ENCODE measurements around the gene ICOS. TPM values are rescaled to one million over a fixed set of nuclear protein-coding genes. Genes with fewer than 3 reads are reported as not detected.
A peak's percentile ranks its signal among the peaks of the same experiment; 100 is the strongest.

Gene ICOS, protein sequence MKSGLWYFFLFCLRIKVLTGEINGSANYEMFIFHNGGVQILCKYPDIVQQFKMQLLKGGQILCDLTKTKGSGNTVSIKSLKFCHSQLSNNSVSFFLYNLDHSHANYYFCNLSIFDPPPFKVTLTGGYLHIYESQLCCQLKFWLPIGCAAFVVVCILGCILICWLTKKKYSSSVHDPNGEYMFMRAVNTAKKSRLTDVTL
- total RNA-seq = 100 to 1,000 TPM; 197 to 211 TPM

DNA sequence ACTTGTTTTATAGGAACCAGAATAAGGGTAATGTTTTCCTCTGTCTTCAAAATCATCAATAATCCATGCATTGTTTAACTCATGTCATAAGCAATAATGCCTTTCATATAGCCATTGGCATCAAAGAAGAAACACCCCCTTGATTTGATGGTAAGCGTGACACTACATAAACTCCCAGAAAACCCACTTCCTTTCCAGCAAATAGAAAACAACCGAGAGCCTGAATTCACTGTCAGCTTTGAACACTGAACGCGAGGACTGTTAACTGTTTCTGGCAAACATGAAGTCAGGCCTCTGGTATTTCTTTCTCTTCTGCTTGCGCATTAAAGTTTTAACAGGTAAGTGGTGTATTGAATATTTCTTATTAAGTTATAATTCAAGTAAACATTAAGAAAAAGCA, at the start of gene ICOS:
Gene ICOS (plus strand): TSS at position 229 of the 400 bp plus-strand sequence. CDS start 52 bp downstream, at position 281.
- peaks cover 61% of the 10 kb centered on the region for H3K36me3 Mint-ChIP-seq (ENCODE audit: low read depth)
- intact Hi-C loops (cut with micrococcal nuclease) = loop anchor here (1.0 to 10.0 kb wide), 3 partner anchors 226 to 1299 kb away; no protein-coding TSS in a partner anchor
- H3K27me3 Mint-ChIP-seq (ENCODE audit: low read depth) = no peaks in the 10 kb centered on the region
- H3K27ac Mint-ChIP-seq = peak within 1 kb of the TSS; percentile 96
- CTCF ChIA-PET = interaction anchor here (1.2 kb wide), 1 partner anchor 68 kb away, joined by 4 read pairs; no protein-coding TSS in a partner anchor
- H3K9me3 Mint-ChIP-seq = no peaks in the 10 kb centered on the region
- peak; percentile 79 for DNase-seq
- H3K4me1 Mint-ChIP-seq (ENCODE audit: low read depth) = peaks cover 55% of the 10 kb centered on the region
- H3K4me3 Mint-ChIP-seq = peak within 1 kb of the TSS; percentile 92

DNA sequence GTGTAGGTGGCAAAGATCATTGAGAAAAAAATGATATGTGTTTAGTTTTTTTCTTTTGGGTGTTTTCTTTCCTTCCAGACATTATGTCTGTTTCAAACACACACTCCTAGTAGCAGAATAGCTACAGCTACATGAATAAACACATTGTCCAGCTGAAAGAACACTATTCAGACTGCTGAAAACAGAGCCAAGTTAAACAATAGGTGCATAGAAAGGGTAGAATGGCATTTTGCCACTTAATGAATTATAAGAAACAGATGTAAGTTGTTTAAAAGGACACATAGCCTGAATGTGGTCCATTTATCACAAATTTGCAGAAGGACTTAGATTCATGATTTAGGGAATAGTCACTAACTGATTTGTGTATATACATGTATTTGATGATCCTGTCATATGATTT, 48.9 kb upstream of the ICOS start:
- H3K27ac Mint-ChIP-seq = no peak overlapping the region
- no peak for DNase-seq
- no peaks in the 10 kb centered on the region for H3K9me3 Mint-ChIP-seq
- no peak overlapping the region for H3K4me3 Mint-ChIP-seq
- peaks cover 54% of the 10 kb centered on the region for H3K4me1 Mint-ChIP-seq (ENCODE audit: low read depth)
- CTCF ChIA-PET = interaction anchor here (1.2 to 2.0 kb wide), 3 partner anchors 10 to 73 kb away, joined by 3 to 10 read pairs (median 7); no protein-coding TSS in a partner anchor
- H3K27me3 Mint-ChIP-seq (ENCODE audit: low read depth) = no peaks in the 10 kb centered on the region
- no peaks in the 10 kb centered on the region for H3K36me3 Mint-ChIP-seq (ENCODE audit: low read depth)
- intact Hi-C loops (cut with micrococcal nuclease) = loop anchor here (2.0 kb wide), 1 partner anchor 35 kb away; no protein-coding TSS in a partner anchor

DNA sequence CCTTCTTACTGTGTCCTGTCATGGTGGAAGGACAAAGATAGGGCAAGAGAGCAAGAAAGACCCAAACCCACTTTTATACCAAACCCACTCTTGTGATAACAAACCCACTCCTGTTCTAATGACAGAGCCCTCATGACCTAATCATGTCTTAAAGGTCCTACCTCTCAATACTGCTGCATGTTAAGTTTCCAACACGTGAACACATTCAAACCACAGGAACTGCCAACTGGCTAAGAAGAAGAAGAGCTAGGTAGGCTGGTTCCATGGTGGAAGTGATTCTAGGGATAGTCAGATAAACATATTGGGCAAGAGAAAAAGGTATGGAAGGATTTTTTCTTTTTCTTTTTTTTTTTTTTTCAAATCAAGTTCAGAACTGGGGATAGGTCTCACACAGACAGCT, 47.0 kb upstream of the ICOS start:
- DNase-seq = no peak
- H3K27me3 Mint-ChIP-seq (ENCODE audit: low read depth) = no peaks in the 10 kb centered on the region
- intact Hi-C loops (cut with micrococcal nuclease) = no loop called here
- H3K4me3 Mint-ChIP-seq = no peak overlapping the region
- H3K9me3 Mint-ChIP-seq = no peaks in the 10 kb centered on the region
- peaks cover 67% of the 10 kb centered on the region for H3K4me1 Mint-ChIP-seq (ENCODE audit: low read depth)
- CTCF ChIA-PET = interaction anchor here (0.6 to 0.9 kb wide), 4 partner anchors 17 to 111 kb away, joined by 3 to 4 read pairs (median 4); no protein-coding TSS in a partner anchor
- H3K36me3 Mint-ChIP-seq (ENCODE audit: low read depth) = no peaks in the 10 kb centered on the region
- peak overlapping the region; percentile 7 for H3K27ac Mint-ChIP-seq

DNA sequence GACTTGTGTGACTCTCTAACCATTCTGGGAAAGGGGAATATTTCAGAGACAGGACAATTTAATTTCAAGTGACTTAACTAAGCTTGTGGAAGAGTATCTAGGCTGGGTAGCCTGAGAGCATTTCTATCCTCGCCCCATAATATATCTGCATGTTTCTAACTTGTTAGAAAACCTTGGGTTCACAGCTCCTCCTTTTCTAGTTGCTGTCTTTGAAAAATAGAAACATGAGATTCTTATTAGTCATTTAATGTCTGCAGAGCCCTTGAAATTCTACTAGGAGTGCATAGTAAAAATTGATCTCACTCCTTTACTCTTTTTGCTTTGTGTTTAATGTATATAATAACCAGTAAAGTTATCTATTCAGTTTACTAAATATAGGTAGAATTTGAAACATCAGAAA, 46.6 kb upstream of the ICOS start:
- peaks cover 71% of the 10 kb centered on the region for H3K4me1 Mint-ChIP-seq (ENCODE audit: low read depth)
- peak overlapping the region; percentile 7 for H3K27ac Mint-ChIP-seq
- no peak for DNase-seq
- H3K36me3 Mint-ChIP-seq (ENCODE audit: low read depth) = no peaks in the 10 kb centered on the region
- intact Hi-C loops (cut with micrococcal nuclease) = loop anchor here (1.0 to 10.0 kb wide), 4 partner anchors 102 to 875 kb away; partner anchors contain the start of gene NBEAL1
- H3K4me3 Mint-ChIP-seq = no peak overlapping the region
- CTCF ChIA-PET = interaction anchor here (0.7 to 0.9 kb wide), 3 partner anchors 17 to 32 kb away, joined by 3 to 4 read pairs (median 3); no protein-coding TSS in a partner anchor
- no peaks in the 10 kb centered on the region for H3K9me3 Mint-ChIP-seq
- no peaks in the 10 kb centered on the region for H3K27me3 Mint-ChIP-seq (ENCODE audit: low read depth)

DNA sequence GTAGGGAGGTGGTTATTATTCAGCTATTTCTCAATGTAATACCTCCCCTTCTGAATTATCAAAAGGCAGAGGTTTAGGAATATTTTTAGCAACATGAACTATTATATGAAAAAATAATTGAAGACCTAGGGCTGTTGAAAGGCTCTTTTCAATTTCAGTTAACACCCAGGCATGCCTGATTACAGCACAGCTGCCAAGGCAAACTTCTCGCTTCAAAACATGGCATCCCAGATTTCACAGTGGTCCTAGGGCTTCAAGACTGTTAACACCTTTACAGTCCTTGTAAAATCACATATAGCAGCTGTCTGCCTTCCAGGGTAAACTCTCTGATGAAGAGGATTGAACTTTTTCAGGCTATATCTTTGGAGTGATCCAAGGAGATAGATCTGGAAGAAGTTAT, 45.8 kb upstream of the ICOS start:
- intact Hi-C loops (cut with micrococcal nuclease) = loop anchor here (1.0 to 10.0 kb wide), 10 partner anchors 19 to 876 kb away; partner anchors contain the start of gene NBEAL1
- Mint-ChIP-seq H3K4me3 (no peak overlapping the region), H3K27ac (peak overlapping the region; percentile 61), H3K27me3 (ENCODE audit: low read depth) (no peaks in the 10 kb centered on the region), H3K9me3 (no peaks in the 10 kb centered on the region), H3K4me1 (ENCODE audit: low read depth) (peaks cover 73% of the 10 kb centered on the region), H3K36me3 (ENCODE audit: low read depth) (no peaks in the 10 kb centered on the region)
- CTCF ChIA-PET = interaction anchor here (1.5 kb wide), 2 partner anchors 18 to 19 kb away, joined by 3 to 8 read pairs; no protein-coding TSS in a partner anchor
- DNase-seq = no peak

DNA sequence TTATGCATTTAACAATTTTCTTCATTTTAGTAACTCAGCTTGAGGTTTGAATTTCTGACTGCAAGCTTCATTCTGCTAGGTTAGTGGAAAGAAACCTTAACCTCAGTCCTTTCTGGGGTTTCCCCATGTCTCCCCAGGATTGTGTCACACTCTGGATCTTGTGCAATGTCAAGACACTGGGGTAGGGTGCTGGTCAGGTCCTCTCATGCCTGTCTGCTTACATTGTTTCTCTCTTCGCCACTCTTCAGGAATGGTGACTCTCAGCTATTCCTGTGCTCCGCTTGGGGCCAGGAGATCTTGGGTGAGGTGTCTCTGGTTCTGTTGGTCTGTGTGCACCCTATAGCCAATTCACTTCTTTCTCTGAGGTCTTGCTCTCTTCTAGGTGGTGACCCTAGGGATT, 45.1 kb upstream of the ICOS start:
- no peaks in the 10 kb centered on the region for H3K36me3 Mint-ChIP-seq (ENCODE audit: low read depth)
- H3K4me1 Mint-ChIP-seq (ENCODE audit: low read depth) = peaks cover 68% of the 10 kb centered on the region
- no peak overlapping the region for H3K4me3 Mint-ChIP-seq
- intact Hi-C loops (cut with micrococcal nuclease) = loop anchor here (1.0 to 10.0 kb wide), 9 partner anchors 20 to 877 kb away; partner anchors contain the start of gene NBEAL1
- H3K27me3 Mint-ChIP-seq (ENCODE audit: low read depth) = no peaks in the 10 kb centered on the region
- peak; percentile 87 for DNase-seq
- peak overlapping the region; percentile 61 for H3K27ac Mint-ChIP-seq
- no peaks in the 10 kb centered on the region for H3K9me3 Mint-ChIP-seq
- CTCF ChIA-PET = interaction anchor here (1.5 kb wide), 2 partner anchors 18 to 19 kb away, joined by 3 to 8 read pairs; no protein-coding TSS in a partner anchor

DNA sequence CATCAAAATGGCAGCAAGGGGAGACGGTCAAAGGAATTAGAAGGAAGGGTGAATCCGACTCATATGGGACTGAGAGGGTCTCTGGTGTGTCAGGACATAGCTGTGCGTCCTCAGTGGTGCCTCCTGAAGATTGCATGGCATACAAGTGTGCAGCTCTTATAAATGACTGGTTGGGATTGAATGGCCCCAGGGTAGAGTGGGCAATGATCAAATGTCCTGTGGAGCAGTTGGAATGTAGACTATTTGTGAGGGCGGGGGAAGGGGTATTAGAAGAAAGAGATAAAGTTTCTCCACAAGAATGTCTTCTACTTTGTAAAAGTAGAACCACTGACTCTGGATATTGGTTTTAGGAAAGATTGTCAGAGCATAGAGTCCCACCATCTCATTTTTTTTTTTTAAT, 44.4 kb upstream of the ICOS start:
- DNase-seq = no peak
- peak overlapping the region; percentile 34 for H3K27ac Mint-ChIP-seq
- no peak overlapping the region for H3K4me3 Mint-ChIP-seq
- no peaks in the 10 kb centered on the region for H3K36me3 Mint-ChIP-seq (ENCODE audit: low read depth)
- no peaks in the 10 kb centered on the region for H3K27me3 Mint-ChIP-seq (ENCODE audit: low read depth)
- H3K9me3 Mint-ChIP-seq = no peaks in the 10 kb centered on the region
- CTCF ChIA-PET = interaction anchor here (0.6 to 2.2 kb wide), 3 partner anchors 22 to 360 kb away, joined by 3 to 6 read pairs (median 3); no protein-coding TSS in a partner anchor
- intact Hi-C loops (cut with micrococcal nuclease) = loop anchor here (5.0 to 10.0 kb wide), 2 partner anchors 410 to 877 kb away; partner anchors contain the start of gene NBEAL1
- H3K4me1 Mint-ChIP-seq (ENCODE audit: low read depth) = peaks cover 67% of the 10 kb centered on the region

DNA sequence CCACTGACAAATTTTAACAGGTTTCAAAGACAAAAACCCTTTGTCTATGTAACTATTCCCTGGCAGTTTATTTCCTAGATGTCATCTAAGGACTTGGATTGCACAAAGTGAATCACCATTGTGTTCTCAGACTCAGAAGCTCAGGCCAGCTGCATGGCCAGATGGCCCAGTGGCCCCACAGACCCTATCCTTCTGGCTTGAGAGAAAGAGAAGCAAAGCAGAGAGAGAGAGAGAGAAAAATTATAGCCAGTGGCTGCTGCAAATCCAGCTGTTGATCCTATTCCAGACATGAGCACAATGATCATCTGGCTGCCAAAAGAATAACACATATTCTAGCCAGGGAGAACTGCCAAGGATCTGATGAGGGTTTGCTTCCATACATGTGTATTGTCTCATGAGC, 43.2 kb upstream of the ICOS start:
- no peak overlapping the region for H3K4me3 Mint-ChIP-seq
- H3K4me1 Mint-ChIP-seq (ENCODE audit: low read depth) = peaks cover 67% of the 10 kb centered on the region
- H3K27me3 Mint-ChIP-seq (ENCODE audit: low read depth) = no peaks in the 10 kb centered on the region
- intact Hi-C loops (cut with micrococcal nuclease) = loop anchor here (5.0 to 10.0 kb wide), 2 partner anchors 411 to 879 kb away; partner anchors contain the start of gene NBEAL1
- no peaks in the 10 kb centered on the region for H3K36me3 Mint-ChIP-seq (ENCODE audit: low read depth)
- CTCF ChIA-PET = interaction anchor here (2.0 to 2.2 kb wide), 2 partner anchors 24 to 32 kb away, joined by 5 to 6 read pairs; no protein-coding TSS in a partner anchor
- no peak for DNase-seq
- no peaks in the 10 kb centered on the region for H3K9me3 Mint-ChIP-seq
- H3K27ac Mint-ChIP-seq = no peak overlapping the region

DNA sequence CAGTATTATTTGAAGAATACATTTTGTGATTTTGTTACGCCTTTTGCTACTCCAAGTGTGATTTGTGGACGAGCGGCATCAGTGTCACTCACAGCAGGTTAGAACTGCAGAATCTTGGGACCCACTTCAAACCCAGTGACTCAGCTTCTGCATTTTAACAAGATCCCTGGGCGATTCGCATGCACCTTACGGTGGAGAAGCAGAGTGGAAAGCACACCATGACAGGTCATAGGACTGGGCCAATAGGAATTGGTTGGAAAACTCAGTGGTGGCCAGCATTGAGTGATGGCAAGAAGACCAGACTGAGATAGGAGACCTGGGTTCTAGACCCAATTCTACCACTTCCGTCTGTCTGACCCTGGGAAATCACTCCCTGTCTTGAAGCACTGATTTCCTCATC, 42.7 kb upstream of the ICOS start:
- Mint-ChIP-seq H3K9me3 (no peaks in the 10 kb centered on the region), H3K36me3 (ENCODE audit: low read depth) (no peaks in the 10 kb centered on the region), H3K4me1 (ENCODE audit: low read depth) (peaks cover 67% of the 10 kb centered on the region), H3K27ac (peak overlapping the region; percentile 32), H3K27me3 (ENCODE audit: low read depth) (no peaks in the 10 kb centered on the region), H3K4me3 (no peak overlapping the region)
- intact Hi-C loops (cut with micrococcal nuclease) = loop anchor here (5.0 to 10.0 kb wide), 2 partner anchors 412 to 879 kb away; partner anchors contain the start of gene NBEAL1
- DNase-seq = no peak
- CTCF ChIA-PET = interaction anchor here (2.0 to 2.2 kb wide), 2 partner anchors 24 to 32 kb away, joined by 5 to 6 read pairs; no protein-coding TSS in a partner anchor

DNA sequence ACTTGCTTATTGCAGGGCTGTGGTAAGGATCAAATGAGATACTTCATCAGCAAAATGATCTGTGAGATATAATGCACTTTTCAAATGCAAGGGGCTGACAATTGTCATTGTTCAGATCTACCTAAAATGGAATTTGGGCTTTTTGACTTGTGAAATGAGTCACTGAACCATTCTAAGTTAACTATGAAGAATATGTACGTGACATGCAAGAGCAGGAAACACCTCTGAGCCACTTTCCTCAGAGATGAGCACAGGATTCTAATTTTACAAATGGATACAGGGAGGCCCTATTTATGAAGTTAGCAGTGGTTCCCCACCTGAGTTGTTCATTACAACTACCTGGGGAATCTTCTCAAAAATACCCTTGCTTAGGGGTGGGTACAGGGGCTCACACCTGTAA, 42.3 kb upstream of the ICOS start:
- intact Hi-C loops (cut with micrococcal nuclease) = loop anchor here (5.0 to 10.0 kb wide), 2 partner anchors 412 to 879 kb away; partner anchors contain the start of gene NBEAL1
- CTCF ChIA-PET = interaction anchor here (1.3 to 2.2 kb wide), 3 partner anchors 15 to 33 kb away, joined by 5 to 6 read pairs (median 6); no protein-coding TSS in a partner anchor
- H3K27me3 Mint-ChIP-seq (ENCODE audit: low read depth) = no peaks in the 10 kb centered on the region
- H3K9me3 Mint-ChIP-seq = no peaks in the 10 kb centered on the region
- peaks cover 66% of the 10 kb centered on the region for H3K4me1 Mint-ChIP-seq (ENCODE audit: low read depth)
- H3K36me3 Mint-ChIP-seq (ENCODE audit: low read depth) = no peaks in the 10 kb centered on the region
- peak; percentile 42 for DNase-seq
- H3K27ac Mint-ChIP-seq = peak overlapping the region; percentile 32
- no peak overlapping the region for H3K4me3 Mint-ChIP-seq

DNA sequence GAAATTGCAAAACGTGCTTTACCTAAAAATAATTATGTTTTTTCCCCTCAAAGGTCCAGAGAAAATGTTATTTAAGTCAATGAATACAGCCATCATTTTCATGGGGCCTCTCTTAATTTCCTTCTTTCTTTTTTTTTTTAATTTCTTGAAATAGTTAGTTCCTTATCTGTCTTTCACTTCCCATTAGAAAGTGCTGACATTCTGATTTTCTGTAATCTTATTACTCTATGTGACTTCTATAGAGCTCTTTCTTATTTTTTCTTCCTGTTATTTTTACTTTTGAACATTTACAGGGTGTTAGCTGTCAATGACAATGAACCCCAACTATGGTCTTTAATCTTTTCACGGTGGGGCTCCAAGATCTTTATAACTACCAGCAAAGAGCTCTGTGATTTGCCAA, 39.0 kb upstream of the ICOS start:
- Mint-ChIP-seq H3K4me1 (ENCODE audit: low read depth) (peaks cover 35% of the 10 kb centered on the region), H3K27me3 (ENCODE audit: low read depth) (no peaks in the 10 kb centered on the region), H3K27ac (no peak overlapping the region), H3K4me3 (no peak overlapping the region), H3K9me3 (peaks cover 15% of the 10 kb centered on the region), H3K36me3 (ENCODE audit: low read depth) (peaks cover 10% of the 10 kb centered on the region)
- CTCF ChIA-PET = interaction anchor here (0.6 to 2.5 kb wide), 5 partner anchors 10 to 435 kb away, joined by 3 to 15 read pairs (median 4); no protein-coding TSS in a partner anchor
- intact Hi-C loops (cut with micrococcal nuclease) = loop anchor here (10.0 kb wide), 1 partner anchor 883 kb away; the partner anchor contains the start of gene NBEAL1
- DNase-seq = no peak

DNA sequence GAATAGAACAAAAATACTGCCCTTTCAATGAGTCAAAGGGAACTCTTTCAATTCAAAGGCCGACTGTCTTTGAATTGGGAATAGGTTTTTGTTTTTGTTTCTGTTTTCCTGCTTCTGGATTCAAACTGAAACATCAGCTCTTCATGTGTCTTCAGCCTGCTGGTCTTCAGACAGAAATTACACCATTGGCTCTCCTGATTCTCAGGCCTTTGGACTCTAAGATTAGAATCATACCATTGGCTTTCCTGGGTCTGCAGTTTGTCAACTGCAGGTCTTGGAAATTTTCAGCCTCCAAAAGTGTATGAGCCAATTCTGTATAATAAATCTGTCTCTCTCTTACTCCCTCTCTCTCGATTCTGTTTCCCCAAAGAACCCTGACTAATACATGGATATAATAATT, 37.9 kb upstream of the ICOS start:
- CTCF ChIA-PET = interaction anchor here (0.6 to 2.5 kb wide), 3 partner anchors 11 to 1199 kb away, joined by 3 to 15 read pairs (median 3); no protein-coding TSS in a partner anchor
- no peak overlapping the region for H3K27ac Mint-ChIP-seq
- peaks cover 11% of the 10 kb centered on the region for H3K36me3 Mint-ChIP-seq (ENCODE audit: low read depth)

More for the DNA sequence above, 37.9 kb upstream of the ICOS start:
- Mint-ChIP-seq H3K4me1 (ENCODE audit: low read depth) (peaks cover 31% of the 10 kb centered on the region), H3K4me3 (no peak overlapping the region), H3K9me3 (peaks cover 16% of the 10 kb centered on the region), H3K27me3 (ENCODE audit: low read depth) (no peaks in the 10 kb centered on the region)
- intact Hi-C loops (cut with micrococcal nuclease) = loop anchor here (10.0 kb wide), 1 partner anchor 884 kb away; the partner anchor contains the start of gene NBEAL1
- DNase-seq = no peak
